Measurements from ENCODE around the gene RAD51AP1. TPM values are rescaled to one million over a fixed set of nuclear protein-coding genes. Genes with fewer than 3 reads are reported as not detected.
"Not testable (repeated sequence)": the region's sequence is repeated elsewhere in the genome, so short reads cannot be mapped to it uniquely, and the experiment has no call there.

RAD51AP1 gene, protein sequence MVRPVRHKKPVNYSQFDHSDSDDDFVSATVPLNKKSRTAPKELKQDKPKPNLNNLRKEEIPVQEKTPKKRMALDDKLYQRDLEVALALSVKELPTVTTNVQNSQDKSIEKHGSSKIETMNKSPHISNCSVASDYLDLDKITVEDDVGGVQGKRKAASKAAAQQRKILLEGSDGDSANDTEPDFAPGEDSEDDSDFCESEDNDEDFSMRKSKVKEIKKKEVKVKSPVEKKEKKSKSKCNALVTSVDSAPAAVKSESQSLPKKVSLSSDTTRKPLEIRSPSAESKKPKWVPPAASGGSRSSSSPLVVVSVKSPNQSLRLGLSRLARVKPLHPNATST
- total RNA-seq, result 1.6 TPM
- long read RNA-seq, partial matches to known transcripts, result 0 of 1 reads
- long read RNA-seq, other reads (novel, unspliced or antisense), result 1 of 1 reads

DNA sequence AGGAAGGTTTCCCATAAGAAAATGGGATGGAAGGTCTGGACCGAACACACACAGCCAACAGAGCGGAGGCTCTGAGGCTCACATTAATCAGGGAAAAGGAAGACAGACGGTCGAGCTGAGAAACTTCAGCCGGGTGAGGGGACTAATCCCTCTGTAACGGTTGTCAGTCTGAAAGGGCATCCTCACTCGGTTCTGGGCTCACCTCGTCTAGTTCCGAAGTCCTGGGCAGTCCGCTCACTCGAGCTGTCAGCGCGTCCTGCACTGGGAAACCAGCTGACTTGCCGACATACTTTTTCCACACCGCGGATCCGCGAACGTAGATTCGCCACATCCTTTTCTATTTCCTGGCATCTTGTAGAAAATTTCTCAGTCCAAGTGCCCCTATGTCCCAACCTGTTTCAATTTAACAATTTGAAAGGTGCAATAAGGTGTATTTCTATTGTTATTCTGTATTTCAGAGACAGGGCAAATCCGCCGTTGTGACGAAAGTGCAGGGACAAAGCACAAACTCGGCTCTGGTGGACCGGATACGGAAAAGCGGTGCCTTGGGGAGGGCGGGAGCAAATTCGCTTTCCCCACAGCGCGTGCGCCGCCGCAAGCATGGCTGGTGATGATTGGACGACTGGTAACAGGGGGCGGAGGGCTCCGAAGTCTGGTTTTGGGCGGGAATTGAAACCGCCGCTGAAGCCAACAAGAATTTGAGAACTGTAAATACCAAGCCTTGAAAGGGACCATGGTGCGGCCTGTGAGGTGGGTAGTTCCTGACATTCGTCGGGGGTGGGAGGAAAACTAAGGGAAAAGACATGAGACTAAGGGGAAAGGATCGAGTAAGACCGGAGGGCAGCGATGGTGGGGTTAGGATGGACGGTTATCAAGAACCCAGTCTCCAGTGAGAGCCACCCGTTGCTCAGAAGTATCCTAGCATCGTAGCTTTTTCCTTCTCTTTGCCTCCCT, at the start of gene RAD51AP1:
RAD51AP1 (plus strand) TSS at position 684 of the 954 bp plus-strand sequence; CDS start at position 734, 50 bp downstream.
- peak; percentile 98 for DNase-seq (ENCODE audit: low spot score)
- intact Hi-C loops (cut with DNase I), result loop anchor here (1.0 kb wide), 1 partner anchor 111 kb away; the partner anchor contains the start of genes AKAP3 and NDUFA9

DNA sequence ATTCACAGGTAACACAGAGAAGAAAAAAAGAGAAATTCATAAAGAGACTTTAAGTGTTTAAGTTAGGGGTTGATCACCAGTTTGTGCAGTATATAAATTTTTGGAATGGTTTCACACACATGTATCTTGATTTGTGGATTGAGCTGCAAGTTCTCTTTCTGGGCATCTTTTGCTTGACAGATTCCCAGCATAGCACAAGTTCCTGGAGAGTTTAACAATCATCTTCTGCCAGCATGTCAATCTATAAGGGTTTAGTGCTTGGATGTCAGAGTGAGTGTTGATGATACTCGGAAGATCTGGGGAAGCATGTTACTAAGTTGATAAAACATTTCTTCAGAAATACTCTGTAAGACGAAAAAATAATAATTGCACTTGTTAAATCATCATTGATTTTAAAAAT, 49.1 kb upstream of the RAD51AP1 start:
- no peak for DNase-seq (ENCODE audit: low spot score)
- intact Hi-C loops (cut with DNase I), result no loop called here

DNA sequence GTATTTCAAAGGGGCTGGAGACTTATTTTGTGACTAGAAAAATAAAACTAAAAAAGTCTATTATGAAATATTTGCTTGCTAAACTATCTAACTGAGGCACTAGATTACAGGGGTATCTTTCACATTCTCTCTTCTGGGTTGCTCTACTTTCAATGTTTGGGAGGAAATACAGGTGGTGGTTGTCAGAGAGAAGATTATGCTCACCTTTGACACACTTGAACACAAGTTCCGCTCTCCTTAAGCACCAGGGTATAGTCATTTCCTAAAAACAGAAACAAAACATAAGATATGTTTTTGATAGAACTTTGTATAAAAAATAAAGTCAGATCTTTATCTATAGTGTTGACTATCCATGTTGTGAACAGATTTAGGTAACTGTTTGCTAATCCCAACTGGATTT, 47.7 kb upstream of the RAD51AP1 start:
- intact Hi-C loops (cut with DNase I), result no loop called here
- no peak for DNase-seq (ENCODE audit: low spot score)

DNA sequence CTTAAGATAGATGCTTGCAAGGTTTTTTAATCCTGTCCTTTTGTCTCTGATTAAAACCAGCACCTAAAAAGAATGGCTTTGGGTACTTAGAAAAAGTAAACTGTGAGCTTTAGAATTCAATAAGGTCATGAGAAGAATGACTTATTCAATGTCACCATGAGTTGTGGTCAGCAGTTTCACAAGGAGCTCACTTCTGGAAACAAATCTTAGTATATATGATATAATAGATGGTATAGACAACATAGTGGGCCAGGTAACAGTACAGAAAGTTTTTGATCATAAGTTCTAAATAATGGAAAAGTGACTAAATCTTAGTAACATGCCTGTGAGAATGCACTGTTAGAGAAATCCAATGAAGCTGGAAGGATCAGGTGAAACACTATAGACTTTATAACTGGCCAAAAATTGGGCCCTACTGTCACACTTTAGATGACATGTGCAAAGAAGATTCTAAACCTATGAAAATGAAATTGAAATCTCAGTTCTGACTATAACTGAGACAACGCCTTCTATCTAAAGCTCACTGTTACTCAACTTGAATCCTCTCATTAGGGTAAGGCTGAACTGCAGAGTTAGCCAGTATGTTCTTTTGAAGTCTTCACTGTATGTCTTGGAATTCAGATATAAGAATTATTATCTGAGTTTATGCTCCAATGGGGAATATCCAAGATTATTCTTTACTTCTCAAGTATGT, 42.4 kb upstream of the RAD51AP1 start:
- intact Hi-C loops (cut with DNase I), result no loop called here

DNA sequence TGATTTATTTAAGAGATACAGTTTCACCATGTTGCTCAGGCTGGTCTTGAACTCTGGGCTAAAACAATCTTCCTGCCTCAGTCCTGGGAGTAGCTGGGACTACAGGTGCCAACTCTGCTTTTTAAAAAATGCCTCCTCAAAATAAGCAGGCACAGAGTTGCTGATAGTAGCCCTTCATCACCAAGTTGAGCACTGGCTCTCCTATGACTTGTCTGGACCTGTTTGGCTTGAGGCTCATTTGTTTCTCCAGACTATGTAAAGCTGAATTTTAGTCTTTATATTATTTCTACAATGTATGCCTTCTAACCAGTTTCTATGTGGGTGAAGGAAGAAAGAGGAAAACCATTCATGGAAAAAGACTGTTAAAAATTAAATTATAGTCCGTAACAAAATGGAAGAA, 39.5 kb upstream of the RAD51AP1 start:
- intact Hi-C loops (cut with DNase I), result no loop called here
- no peak for DNase-seq (ENCODE audit: low spot score)

More for the DNA sequence above, 42.4 kb upstream of the RAD51AP1 start:
- DNase-seq (ENCODE audit: low spot score), result no peak

DNA sequence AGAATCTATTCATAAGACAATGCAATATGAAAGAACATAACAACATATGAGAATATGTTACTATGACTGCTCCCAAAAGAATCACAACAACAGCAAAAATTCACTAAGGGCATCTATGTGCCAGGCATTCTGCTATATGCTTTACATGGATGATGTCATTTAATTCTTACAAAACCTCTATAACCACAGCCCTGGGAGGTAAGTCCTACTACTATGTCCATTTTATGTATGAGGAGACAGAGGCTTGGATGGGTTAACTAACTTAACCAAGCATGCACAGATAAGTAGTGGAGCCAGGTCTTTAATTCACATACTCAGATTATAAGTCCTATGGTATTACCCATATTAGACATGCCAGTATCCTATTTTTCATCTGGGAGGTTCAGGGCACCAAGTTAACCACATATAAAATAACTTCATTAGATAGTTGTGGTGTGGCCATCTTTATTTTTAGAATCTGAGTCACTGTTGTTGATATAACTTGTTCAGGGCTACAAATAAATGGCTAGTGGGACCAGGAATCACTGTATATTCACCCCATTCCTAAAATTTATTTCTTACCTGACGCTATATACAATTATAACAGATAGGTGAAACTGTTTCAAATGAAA, 33.2 kb upstream of the RAD51AP1 start:
- intact Hi-C loops (cut with DNase I), result no loop called here
- no peak for DNase-seq (ENCODE audit: low spot score)

DNA sequence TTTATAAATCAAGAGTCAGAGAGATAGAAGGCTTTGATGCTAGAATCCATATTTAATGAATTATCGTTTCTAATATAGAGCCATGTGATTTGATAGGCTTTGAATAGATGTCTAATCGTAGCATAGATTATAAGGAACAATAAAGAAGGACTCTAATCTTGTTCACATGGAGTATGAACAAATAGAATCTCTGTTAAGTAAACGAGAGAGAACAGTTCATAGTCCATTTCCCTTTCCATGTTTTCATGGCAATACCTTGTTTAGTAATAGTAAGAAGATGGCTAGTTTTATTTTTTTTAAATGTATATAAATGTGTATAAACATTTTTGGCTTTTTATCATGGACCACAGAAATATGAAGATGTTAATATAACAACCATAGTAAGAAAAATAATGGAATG, 32.3 kb upstream of the RAD51AP1 start:
- no peak for DNase-seq (ENCODE audit: low spot score)
- intact Hi-C loops (cut with DNase I), result no loop called here

DNA sequence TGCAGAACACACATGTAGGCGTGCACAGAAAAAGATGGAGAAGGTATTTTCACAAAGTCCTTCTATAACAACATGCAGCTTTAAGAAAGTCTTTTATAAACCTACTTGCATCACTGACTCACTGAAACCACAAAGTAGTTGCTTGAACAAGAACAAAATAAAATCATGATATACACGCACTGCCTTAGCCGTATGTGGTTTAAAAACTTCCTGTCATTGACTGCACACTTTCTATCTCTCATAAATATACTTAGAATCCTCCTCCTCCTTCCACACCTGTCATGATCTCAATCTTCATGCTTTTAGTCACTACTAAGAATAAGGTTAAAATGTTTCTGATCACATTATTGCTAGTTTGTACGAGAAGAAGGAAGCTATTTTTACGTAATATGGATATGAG, 31.8 kb upstream of the RAD51AP1 start:
- intact Hi-C loops (cut with DNase I), result no loop called here
- no peak for DNase-seq (ENCODE audit: low spot score)

DNA sequence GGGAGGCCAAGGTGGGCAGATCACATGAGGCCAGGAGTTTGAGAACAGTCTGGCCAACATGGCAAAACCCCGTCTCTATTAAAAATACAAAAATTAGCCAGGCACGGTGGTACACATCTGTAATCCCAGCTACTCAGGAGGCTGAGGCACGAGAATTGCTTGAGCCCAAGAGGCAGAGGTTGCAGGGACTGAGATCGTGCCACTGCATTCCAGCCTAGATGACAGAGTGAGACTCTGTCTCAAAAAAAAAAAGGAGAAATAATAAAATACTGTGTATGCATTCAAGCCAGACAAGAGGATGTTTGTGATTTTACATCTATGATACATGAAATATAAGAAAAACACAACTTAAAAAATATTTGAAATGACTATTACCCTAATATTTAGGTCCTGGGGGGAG, 30.2 kb upstream of the RAD51AP1 start:
- intact Hi-C loops (cut with DNase I); DNase-seq (ENCODE audit: low spot score): not testable (repeated sequence)

DNA sequence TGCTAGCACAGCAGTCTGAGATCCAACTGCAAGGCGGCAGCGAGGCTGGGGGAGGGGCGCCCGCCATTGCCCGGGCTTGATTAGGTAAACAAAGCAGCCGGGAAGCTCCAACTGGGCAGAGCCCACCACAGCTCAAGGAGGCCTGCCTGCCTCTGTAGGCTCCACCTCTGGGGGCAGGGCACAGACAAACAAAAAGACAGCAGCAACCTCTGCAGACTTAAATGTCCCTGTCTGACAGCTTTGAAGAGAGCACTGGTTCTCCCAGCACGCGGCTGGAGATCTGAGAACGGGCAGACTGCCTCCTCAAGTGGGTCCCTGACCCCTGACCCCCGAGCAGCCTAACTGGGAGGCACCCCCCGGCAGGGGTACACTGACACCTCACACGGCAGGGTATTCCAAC, 29.4 kb upstream of the RAD51AP1 start:
- DNase-seq (ENCODE audit: low spot score), result not testable (repeated sequence)

DNA sequence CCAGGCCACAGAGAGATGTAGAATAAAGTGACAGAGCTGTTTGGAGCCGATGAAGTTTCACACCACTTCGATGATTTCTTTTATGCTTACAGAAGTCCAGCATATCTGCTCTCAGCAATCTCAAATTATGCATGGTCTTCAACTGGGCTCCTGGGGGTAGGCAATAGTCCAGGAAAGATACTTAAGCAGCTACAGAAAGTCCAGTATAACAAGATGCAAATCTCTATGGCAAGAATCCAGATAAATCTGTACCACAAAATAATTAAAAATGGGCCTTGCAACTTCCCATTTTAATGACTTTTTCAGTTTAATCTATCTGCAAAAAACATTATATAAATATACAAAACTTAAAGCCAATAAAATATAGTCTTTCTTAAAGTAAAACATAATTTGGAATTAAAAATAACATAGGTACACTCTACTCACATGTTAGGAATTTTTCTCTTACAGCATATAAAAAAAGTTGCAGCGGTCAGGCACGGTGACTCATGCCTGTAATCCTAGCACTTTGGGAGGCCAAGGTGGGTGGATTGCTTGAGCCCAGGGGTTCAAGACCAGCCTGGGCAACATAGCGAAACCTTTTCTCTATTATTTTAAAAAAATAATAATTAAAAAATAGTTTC, 20.5 kb upstream of the RAD51AP1 start:
- intact Hi-C loops (cut with DNase I), result no loop called here
- DNase-seq (ENCODE audit: low spot score), result no peak

More for the DNA sequence above, 29.4 kb upstream of the RAD51AP1 start:
- intact Hi-C loops (cut with DNase I), result not testable (repeated sequence)

DNA sequence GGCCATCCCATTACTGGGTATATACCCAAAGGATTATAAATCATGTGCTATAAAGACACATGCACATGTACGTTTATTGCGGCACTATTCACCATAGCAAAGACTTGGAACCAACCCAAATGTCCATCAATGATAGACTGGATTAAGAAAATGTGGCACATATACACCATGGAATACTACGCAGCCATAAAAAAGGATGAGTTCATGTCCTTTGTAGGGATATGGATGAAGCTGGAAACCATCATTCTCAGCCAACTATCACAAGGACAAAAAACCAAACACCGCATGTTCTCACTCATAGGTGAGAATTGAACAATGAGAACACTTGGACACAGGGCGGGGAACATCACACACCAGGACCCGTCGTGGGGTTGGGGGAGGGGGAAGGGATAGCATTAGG, 15.2 kb upstream of the RAD51AP1 start:
- not testable (repeated sequence) for DNase-seq (ENCODE audit: low spot score)
- intact Hi-C loops (cut with DNase I), result loop anchor here (10.0 kb wide), 1 partner anchor 639 kb away; no protein-coding TSS in a partner anchor

DNA sequence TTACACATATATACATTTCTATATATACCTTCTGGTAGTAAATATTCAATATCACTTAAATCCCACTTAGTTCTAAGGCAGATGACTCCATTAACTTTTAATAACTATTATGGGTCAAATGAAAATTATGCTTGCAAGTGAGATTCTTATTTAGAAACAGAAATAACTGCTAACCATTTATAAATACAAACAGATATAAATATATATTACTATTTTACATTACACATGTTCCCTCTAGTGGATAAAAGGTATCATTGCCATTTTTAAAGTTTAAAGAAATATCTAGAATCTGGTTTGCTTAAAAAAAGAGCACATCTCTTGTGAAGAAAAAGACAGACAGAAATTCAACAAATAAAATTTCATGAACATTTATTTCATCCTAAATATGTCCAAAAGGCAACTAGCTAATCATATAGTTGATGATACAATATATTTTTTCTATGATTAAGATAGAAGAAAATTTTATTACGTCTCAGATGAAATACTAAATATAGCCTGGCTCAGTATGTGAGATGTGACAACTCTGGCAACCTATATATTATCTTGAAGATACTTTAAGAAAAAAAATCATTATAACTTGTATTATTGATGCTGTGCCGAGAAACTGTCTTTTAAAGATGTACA, 11.7 kb upstream of the RAD51AP1 start:
- intact Hi-C loops (cut with DNase I), result loop anchor here (2.0 to 10.0 kb wide), 2 partner anchors 104 to 642 kb away; no protein-coding TSS in a partner anchor

DNA sequence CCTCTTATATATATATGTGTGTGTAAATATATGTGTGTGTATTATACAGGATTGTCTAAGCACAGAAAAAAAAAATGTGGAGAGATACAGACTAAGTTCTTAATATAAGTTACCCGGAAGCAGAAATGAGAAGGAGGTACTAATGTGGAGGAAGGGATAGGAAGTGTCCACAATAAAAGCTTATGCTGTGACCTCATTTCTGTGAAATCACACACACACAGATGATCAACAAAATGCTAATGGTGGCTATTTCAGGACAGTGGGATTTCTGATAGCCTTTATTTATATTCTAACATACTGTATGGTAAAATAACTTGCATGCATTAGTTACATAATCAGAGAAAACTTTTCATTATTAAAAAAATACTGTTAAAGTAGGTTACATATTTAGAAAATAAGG, 8.5 kb upstream of the RAD51AP1 start:
- DNase-seq (ENCODE audit: low spot score), result no peak
- intact Hi-C loops (cut with DNase I), result no loop called here

More for the DNA sequence above, 11.7 kb upstream of the RAD51AP1 start:
- no peak for DNase-seq (ENCODE audit: low spot score)

DNA sequence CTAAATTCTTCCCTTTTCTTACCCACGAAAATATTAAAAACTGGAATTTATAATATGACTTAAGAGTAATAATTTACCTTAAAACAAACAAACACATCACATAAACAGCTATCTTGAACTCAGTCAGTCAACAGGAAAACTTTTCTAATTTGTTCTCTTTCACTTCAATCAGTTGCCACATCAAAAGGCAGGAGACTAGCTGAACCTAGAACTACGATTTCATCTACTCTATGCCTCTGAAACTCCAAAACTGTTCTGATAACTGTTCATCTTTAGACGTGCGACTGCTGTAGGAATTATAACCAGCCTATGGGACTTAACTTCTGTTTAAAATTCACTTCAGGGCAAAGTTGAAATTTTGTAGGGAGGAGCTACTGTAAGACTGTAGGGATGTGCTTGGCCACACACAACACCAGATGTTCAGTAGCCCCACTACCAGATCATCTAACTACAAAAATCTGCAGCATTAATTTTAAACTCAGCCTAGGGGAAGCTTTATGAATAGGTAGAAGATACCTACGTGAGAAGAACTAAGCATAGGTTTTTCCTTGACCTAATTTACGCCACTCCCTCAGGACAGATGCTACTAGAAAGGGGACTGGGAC, 7.6 kb upstream of the RAD51AP1 start:
- DNase-seq (ENCODE audit: low spot score), result no peak
- intact Hi-C loops (cut with DNase I), result no loop called here

DNA sequence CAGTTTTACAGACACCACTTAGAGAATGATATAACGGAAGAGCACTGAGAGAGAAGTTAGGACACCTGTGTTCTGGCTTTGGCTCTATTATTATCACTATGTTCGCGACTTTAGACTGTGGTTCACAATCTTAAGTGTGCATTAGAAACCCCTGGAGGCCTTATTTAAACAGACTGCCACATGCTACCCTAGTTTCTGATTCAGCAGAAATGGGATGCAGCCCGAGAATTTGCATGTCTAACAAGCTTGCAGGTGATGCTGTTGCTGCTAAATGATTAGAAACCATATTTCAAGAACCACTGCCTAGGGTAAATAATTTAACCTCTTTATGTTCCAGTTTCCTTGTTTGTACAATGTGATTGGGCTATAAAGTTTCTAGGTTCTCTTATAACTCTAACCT, 3.6 kb upstream of the RAD51AP1 start:
- intact Hi-C loops (cut with DNase I), result no loop called here

DNA sequence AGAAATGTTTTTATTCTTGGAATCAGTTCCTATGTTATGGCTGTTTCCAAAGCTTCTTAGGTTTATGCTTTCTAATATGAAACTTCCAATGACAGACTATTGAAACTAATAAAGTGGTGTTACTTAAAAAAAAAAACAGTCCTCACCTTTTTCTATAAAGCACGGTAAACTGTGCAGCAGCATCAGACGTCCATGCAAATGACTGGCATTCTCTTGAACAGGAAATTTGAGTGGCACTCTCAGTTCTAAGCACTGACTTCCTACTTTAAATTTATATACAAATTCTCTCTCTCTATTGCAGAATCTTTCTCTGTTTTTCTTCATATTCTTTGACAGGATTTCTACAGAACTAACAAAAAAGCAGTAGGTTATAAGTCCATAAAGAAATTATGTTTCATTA, 2.8 kb upstream of the RAD51AP1 start:
- intact Hi-C loops (cut with DNase I), result no loop called here
- DNase-seq (ENCODE audit: low spot score), result no peak

More for the DNA sequence above, 3.6 kb upstream of the RAD51AP1 start:
- no peak for DNase-seq (ENCODE audit: low spot score)

Data from cardiac septum (tissue), 1 donor.